Cerebellar nuclear complex (tissue), 1 donor: Measurements from ENCODE around the gene ANKMY1.

Source experiments
- DNase-seq, 2 experiments: peaks; one replicate each; lab custom pipeline; 2025; lab: John Stamatoyannopoulos, UW

The ANKMY1 gene

GRCh38 chr2:240447934-240448333 lies 109.9 kb downstream of the ANKMY1 start:
- DNase-seq = no peak

- no peak for DNase-seq
These were observed 110.5 kb downstream of the ANKMY1 start for GRCh38 chr2:240447331-240447730.

DNA sequence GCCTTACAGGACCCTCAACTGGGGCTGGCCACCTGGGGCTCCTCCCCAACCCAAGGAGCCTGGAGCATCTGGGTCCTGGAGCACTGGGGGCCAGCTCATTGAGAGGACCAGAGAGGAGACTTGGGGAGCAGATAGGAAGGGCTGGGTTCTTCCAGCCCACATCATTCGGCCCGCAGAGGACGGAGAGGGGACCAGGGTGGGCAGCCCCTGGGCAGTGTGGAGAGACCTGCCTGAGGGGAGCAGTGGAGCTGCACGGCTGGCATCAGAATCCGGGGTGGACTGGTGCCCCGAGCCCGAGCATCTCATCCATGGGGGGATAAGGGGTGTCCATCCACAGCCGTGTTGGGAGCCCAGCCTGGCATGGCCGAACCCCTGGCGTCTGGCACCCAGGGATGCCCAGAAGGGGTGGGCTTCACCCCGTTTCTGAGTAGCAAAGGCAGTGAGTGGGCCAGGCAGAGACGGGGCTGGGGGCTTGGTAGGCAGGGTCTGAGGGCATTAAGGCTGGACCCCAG lies 111.1 kb downstream of the ANKMY1 start:
- DNase-seq = no peak

DNA sequence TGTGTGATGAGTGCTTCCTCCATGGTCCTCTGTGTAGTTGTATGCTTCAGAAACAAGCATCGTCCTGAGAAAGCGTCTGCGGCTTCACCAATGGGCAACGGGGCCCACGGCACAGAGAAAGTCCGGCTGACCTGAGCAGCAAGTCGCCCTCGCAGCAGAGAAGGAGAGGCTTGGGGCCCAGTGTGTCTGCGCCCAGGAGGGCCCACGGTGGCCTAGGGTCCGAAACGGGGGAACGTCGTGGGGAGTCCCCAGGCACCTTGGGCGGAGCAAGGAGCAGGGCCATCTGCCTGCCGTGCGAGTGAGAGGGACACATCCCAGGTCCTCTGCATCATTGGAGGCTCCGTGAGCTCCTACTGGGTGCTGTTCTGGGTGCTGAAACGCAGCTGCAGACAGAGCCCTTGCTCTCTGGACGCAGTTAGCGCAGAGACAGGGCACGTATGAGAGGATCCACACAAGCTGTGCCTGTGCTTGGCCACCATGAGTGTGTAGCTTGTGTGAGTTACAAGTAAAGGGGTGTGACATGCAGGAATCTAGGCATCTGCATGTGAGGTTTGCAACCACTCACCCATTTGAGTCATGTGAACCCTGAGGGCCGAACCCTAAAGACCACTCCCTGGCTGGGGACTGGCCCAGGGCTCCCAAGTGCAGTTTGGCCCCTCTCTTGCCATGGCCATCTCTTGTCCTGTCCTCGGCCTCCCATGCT lies 111.7 kb downstream of the ANKMY1 start:
- no peak for DNase-seq

- DNase-seq = no peak
These were observed 113.3 kb downstream of the ANKMY1 start for GRCh38 chr2:240444464-240444863.

- no peak for DNase-seq
These were observed 113.9 kb downstream of the ANKMY1 start for GRCh38 chr2:240443891-240444301.

- no peak for DNase-seq
These were observed 114.7 kb downstream of the ANKMY1 start for GRCh38 chr2:240442891-240443715.

DNA sequence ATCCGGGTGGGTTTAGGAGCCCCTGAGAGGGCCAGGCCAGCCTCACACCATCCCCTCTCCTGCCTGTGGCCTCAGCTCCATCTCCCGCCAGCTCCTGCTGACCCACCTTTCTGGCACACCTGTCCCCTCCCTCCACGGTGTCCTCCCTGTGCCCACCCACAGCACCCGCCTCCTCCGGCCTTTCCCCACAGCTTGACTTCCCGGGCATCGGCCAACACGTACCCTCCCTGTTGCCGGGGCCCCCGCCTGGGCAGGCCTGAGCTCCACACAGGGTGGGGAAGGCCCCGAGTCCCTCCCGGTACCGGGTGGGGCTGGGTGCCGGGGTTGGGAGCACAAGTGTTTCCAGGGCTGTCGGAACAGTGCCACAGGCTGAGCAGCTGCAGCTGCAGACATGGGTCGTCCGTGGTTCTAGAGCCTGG lies 115.8 kb downstream of the ANKMY1 start:
- DNase-seq = no peak

- DNase-seq = no peak
These were observed 116.3 kb downstream of the ANKMY1 start for GRCh38 chr2:240441326-240441992.

- DNase-seq = no peak
These were observed 117.0 kb downstream of the ANKMY1 start for GRCh38 chr2:240440704-240441320.

DNA sequence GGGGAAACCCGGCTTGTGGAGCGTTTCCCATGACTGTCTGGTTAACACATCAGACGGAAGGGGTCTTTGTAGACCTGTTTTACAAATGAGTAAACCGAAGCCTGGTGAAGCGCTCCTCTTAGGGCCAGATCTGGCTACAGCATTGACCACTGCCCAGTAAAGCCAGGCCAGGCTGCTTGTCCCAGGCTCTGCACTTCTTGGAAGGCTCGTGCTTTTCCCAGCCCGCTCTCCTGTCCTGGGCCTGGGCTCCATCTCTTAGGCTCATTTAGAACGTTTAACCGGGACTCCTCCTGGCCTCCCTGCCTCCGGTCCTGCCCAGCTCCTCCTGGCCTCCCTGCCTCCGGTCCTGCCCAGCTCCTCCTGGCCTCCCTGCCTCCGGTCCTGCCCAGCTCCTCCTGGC lies 117.5 kb downstream of the ANKMY1 start:
- no peak for DNase-seq

DNA sequence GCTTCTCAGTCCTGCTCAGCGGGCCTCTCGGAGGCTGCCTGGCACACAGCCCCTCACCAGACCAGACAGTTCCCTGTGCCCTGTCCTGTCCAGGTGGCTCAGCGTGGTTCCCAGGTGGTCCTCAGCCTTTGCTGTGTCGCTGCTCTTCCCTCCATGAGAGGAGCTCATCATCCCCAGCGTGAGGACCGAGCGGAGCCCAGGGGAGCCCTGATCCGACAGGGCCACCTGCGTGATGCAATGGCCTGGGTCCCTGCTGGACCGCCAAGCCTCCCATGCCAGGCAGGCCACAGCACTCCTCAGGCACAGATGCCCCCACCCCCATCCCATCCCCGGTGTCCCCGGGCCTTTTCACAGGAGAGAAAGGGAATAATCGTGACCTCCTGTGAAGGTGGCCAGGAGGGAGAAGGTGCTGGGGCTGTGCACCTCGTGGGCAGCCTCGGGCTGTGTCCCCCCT lies 118.1 kb downstream of the ANKMY1 start:
- DNase-seq = no peak

DNA sequence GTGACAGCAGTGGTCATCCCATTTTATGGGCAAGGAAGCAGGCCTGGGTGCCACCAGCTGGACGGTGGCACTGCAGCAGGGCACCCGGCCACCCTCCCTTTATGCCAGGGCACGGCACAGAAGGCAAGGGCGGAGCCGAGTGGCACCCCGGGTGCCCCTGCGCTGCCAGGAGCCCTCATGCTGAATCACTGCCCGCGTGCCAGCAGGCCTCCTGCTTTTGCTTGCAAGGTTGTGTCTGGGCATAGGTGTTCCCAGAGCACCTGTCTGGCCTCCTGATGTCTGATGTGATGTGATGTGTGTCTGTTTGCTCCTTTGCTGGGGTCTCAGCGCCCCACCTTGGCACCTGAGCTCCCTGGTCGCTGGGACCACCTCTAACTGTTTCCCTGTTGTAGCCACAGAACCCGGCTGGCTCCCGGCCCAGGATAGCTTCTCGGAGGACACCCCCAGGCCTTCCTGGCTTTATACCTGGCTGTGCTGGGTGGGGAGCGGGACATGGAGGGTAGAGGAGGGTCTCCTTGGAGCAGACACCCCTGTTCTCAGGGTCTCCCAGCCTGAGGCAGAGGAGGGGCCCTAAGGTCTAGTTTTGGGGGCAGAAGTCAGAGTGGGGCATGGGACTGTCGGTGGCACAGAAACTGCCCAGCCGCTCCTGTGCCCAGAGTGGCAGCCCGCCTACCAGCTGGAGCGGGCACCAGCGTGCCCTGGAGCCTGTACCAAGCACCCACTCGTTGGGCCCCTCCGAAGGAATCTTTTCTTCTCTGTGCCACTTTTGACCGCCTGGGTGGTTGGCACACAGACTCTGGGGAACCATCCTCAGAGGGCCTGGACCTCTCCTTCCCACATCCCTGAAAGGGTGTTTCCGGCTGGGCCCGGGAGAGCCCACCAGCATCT lies 118.7 kb downstream of the ANKMY1 start:
- DNase-seq = peak in 1 of 2 experiments; percentile 35

GRCh38 chr2:240437861-240438809 lies 119.7 kb downstream of the ANKMY1 start:
- peak in 1 of 2 experiments; percentile 38 for DNase-seq

DNA sequence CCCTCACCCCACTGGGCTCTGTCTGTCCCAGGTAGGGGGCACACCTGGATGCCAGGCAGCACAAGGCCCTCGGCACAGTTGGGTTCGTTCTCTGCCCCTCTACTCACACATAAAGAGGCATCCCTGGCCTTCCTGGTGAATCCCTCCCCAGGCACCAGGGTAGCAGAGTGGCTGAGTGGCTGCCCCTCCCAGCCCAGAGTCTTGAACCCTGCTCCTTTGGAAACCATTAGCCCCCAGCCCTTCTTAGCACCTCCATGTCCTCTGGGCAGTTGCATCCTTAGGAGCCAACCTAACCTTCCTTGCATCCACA lies 120.3 kb downstream of the ANKMY1 start:
- no peak for DNase-seq

DNA sequence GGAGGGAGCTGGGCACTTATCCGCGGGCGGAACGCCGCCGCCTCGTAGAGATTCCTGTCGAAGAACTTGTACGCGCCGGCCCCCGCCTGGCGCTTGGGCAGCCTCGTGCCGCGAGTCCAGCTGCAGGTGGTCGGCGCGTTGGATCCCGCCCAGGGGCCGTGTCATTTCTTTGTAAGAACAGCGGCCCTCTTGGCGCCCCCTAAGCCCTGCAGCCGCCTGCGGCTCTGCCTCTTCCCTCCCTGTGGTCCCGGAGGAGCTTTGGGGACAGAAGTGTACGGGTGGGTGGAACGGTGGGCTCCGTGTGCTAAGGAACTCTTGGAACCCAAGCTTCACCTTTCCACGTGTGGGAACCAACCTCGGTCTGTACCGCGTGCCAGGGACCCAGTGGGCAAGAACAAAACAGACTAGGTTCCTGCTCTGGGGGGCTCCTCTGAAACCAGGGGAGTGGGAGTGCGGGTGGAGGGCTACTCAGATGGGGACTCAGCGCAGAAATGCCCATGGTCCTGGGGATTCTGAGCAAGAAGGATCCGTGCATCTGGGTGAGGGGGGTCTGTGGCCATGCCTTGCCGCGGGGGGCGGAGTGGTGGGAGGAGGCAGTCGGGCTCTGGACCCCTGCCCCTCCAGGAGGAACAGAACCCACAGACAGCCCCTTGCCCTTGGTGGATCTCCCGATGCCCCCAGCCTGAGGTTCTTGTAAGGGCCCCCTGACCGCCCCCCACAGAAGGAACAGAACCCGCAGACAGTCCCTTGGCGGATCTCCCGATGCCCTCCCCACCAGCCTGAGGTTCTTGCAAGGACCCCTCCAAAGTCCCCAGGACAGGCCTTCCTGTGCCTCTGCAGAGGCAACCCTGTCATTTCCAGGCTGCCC lies 120.9 kb downstream of the ANKMY1 start:
- no peak for DNase-seq

DNA sequence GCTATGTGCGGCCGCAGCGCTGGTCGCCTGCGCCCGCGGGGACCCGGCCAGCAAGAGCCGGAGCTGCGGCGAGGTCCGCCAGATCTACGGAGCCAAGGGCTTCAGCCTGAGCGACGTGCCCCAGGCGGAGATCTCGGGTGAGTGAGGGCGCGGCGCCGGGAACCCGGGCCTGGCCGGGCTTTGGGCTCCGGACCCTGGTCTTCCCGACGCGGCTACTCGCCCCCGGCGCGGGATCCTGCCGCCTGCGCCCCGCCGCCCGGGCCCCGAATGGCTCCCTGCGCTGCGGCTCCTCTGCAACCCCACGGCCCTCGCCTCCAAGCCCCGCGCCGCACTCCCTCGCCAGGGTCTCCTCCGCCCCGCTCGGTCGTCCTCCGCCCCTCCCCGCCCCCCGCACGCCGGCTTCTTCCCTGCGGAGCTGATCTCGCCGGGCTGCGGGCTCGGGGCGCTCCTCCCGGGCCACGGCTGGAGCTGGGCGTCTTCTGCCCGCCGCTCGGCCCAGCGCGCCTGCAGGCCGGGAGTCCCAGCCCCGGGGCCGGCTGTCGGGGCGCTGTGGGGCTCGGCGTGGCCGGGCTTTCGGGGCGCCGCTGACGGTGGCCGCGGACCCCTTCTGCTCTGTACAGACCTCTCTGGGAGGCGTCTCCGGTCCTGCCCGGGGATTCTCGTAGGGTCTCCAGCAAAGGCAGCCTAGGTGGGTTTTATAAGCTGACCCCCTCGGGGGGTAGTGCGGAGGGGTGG lies 121.7 kb downstream of the ANKMY1 start:
- no peak for DNase-seq

- no peak for DNase-seq
These were observed 122.3 kb downstream of the ANKMY1 start, which contains the start of gene GPC1 for GRCh38 chr2:240435457-240435947. Gene GPC1, plus strand, starts transcription at chr2:240435663. Its CDS starts 256 bp downstream, at chr2:240435919.
